HL-60 (cell line): ENCODE measurements around the gene VTI1A.

Experiments used
- DNase-seq, 2 experiments: peaks; one replicate each; pipeline ENCODE4 v3.0.0-alpha.2; 2010 to 2020; ENCODE audit warnings: low read depth in 1 of 2, low spot score in 1 of 2
- H3K27ac ChIP-seq: fragments of 250-450 bp; sonication (Bioruptor Pico); replicated peaks from 2 replicates; pipeline ENCODE4 v1.5.1; 2020; ENCODE audit warnings: mild to moderate bottlenecking, moderate library complexity
- H3K27me3 ChIP-seq: fragments of 250-450 bp; sonication (Bioruptor Pico); 2 replicates; pipeline ENCODE4 v1.5.1; 2021; ENCODE audit warnings: mild to moderate bottlenecking, moderate library complexity; ENCODE audit not compliant: insufficient read depth, poor library complexity, severe bottlenecking
- H3K4me3 ChIP-seq: replicated peaks from 2 replicates; pipeline ENCODE4 v1.5.1; 2011; ENCODE audit warnings: mild to moderate bottlenecking, control low read depth, low read length; ENCODE audit not compliant: insufficient read depth
- GABPA ChIP-seq: IDR thresholded peaks from 2 replicates; pipeline ENCODE4 v1.6.1; 2012; ENCODE audit warnings: low read depth
- POLR2AphosphoS5 ChIP-seq: IDR thresholded peaks from 2 replicates; pipeline ENCODE4 v1.6.1; 2012; ENCODE audit warnings: low read depth
- SPI1 ChIP-seq: IDR thresholded peaks from 2 replicates; pipeline ENCODE4 v1.6.1; 2012; ENCODE audit warnings: low read depth, mild to moderate bottlenecking, borderline replicate concordance
- TF ChIP-seq, protein P1 (sequence below): IDR thresholded peaks from one replicate; pipeline ENCODE4 v1.5.1; 2011; ENCODE audit warnings: low read length, control low read depth, inconsistent platforms; ENCODE audit not compliant: insufficient read depth
- TF ChIP-seq, protein P2 (sequence below): IDR thresholded peaks from 2 replicates; pipeline ENCODE4 v1.6.1; 2012; ENCODE audit warnings: low read depth; ENCODE audit not compliant: insufficient replicate concordance

Gene VTI1A

DNA sequence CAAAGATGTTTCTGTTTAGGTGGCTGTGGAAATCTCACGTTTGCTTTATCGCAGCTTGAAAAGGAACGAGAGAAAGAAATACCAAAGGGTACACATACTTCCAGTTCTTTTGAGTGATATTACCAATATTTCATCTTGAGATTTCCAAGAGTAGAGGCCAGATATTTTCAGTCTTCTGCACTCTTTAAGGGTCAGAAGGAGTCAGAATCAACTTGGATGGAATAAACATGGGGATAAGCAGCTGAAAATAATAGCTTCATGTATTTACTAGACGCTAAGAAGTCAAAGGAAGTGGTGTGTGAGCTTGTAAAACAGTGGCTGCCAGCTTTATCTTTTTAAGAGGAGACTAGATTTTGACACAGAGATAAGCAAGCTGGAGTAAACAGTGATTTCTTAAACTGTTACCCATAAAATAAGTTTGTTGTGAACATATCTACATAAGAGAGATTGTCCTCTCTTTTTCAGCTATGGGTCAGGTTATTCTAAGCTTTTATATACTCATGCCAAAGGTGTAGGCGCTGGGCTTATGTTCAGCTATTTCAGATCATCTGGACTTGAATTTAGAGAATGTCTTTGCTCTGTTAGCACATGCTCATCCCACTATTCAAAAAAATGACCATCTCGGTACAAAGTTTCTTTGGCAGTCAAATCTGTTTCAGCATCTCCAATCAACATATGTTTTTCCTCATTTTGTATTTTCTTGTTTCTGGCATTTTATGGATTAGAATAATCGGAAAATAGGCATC, 332.2 kb downstream of the VTI1A start:
- Histone ChIP-seq H3K27me3 (no peaks in the 10 kb centered on the region), H3K4me3 (no peak overlapping the region), H3K27ac (no peak overlapping the region)
- no peak for DNase-seq
- TF ChIP-seq SPI1 (no peak), POLR2AphosphoS5 (no peak), GABPA (no peak)
- TF ChIP-seq, protein P1, sequence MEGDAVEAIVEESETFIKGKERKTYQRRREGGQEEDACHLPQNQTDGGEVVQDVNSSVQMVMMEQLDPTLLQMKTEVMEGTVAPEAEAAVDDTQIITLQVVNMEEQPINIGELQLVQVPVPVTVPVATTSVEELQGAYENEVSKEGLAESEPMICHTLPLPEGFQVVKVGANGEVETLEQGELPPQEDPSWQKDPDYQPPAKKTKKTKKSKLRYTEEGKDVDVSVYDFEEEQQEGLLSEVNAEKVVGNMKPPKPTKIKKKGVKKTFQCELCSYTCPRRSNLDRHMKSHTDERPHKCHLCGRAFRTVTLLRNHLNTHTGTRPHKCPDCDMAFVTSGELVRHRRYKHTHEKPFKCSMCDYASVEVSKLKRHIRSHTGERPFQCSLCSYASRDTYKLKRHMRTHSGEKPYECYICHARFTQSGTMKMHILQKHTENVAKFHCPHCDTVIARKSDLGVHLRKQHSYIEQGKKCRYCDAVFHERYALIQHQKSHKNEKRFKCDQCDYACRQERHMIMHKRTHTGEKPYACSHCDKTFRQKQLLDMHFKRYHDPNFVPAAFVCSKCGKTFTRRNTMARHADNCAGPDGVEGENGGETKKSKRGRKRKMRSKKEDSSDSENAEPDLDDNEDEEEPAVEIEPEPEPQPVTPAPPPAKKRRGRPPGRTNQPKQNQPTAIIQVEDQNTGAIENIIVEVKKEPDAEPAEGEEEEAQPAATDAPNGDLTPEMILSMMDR: no peak
- TF ChIP-seq, protein P2, sequence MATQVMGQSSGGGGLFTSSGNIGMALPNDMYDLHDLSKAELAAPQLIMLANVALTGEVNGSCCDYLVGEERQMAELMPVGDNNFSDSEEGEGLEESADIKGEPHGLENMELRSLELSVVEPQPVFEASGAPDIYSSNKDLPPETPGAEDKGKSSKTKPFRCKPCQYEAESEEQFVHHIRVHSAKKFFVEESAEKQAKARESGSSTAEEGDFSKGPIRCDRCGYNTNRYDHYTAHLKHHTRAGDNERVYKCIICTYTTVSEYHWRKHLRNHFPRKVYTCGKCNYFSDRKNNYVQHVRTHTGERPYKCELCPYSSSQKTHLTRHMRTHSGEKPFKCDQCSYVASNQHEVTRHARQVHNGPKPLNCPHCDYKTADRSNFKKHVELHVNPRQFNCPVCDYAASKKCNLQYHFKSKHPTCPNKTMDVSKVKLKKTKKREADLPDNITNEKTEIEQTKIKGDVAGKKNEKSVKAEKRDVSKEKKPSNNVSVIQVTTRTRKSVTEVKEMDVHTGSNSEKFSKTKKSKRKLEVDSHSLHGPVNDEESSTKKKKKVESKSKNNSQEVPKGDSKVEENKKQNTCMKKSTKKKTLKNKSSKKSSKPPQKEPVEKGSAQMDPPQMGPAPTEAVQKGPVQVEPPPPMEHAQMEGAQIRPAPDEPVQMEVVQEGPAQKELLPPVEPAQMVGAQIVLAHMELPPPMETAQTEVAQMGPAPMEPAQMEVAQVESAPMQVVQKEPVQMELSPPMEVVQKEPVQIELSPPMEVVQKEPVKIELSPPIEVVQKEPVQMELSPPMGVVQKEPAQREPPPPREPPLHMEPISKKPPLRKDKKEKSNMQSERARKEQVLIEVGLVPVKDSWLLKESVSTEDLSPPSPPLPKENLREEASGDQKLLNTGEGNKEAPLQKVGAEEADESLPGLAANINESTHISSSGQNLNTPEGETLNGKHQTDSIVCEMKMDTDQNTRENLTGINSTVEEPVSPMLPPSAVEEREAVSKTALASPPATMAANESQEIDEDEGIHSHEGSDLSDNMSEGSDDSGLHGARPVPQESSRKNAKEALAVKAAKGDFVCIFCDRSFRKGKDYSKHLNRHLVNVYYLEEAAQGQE: no peak

DNA sequence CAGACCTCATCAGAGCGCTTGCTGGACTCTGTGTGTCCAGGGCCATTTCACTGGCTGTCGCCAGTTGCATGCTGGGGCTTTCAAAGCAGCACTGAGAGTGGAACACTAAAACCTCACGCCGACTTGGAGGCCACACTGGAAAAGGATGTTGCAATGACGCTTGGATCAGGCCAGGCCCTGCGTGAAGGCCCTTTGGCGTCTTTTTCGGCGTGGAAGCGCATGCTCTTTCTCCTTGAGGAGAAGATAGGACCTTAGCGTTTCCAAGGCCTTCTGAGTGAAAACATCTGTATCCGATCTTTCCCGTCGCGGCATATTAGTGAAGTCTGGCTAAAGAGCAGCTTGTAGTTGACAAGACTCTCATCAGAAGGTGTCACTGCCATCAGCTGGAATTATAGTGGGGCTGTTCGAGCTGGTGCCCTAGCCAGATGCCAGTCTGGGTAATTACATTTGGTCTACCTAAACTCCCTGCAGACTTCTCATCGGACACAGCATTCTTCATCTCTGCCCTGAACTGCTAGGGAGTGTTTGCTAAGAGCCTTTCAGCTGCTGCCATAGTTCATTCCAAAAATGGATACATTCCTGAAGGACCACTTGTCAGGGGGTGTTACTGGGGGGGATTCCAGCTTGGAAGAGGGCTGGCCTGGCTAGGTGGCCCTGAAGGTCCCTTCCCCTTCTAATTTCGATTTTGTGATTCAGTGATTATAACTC, 335.3 kb downstream of the VTI1A start:
- Histone ChIP-seq H3K27ac (no peak overlapping the region), H3K27me3 (no peaks in the 10 kb centered on the region), H3K4me3 (no peak overlapping the region)
- DNase-seq: no peak
- no peak for TF ChIP-seq SPI1
- TF ChIP-seq, protein P2: no peak
- no peak for TF ChIP-seq GABPA
- TF ChIP-seq, protein P1: no peak
- TF ChIP-seq POLR2AphosphoS5: no peak

DNA sequence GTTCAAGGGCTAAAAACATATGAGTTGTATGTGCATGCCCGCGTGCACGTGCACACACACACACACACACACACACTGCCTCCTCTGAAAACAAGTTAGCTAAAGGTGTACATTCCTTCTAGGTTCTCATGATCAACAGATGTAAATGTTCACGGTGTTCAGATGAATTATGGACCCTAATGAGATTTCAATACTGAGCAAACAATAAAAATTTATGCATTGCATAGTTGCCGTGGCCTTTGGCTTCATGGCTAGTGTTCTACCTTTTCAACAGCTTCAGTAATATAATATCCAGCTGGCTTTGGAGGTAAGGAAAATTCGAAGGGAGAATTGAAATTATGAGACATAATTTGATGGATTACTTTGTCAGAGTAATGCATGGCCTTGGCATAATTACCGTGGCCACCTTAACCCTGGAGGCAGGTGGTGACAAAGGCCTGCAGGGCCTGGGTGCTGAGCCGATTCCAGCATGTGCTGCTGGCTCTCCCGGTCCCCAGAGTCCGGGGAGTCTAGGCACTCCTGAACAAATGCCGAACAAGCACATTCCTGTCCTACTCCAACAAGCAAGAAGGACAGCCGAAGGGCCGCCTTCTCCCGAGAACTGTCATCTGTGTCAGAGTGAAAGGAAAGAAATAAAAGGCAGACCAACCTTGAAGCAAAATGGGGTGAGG, 336.5 kb downstream of the VTI1A start:
- DNase-seq: no peak
- Histone ChIP-seq H3K4me3 (no peak overlapping the region), H3K27ac (no peak overlapping the region), H3K27me3 (no peaks in the 10 kb centered on the region)
- TF ChIP-seq POLR2AphosphoS5 (no peak), GABPA (no peak), SPI1 (no peak)
- TF ChIP-seq, protein P2: no peak
- TF ChIP-seq, protein P1: no peak
